ENCODE data around the gene KRT25. TPM values are rescaled to one million over a fixed set of nuclear protein-coding genes. Genes with fewer than 3 reads are reported as not detected.
"Not testable (repeated sequence)": the region's sequence is repeated elsewhere in the genome, so short reads cannot be mapped to it uniquely, and the experiment has no call there.

KRT25 gene
- total RNA-seq, 1 donor from 2014 or later, result not detected

DNA sequence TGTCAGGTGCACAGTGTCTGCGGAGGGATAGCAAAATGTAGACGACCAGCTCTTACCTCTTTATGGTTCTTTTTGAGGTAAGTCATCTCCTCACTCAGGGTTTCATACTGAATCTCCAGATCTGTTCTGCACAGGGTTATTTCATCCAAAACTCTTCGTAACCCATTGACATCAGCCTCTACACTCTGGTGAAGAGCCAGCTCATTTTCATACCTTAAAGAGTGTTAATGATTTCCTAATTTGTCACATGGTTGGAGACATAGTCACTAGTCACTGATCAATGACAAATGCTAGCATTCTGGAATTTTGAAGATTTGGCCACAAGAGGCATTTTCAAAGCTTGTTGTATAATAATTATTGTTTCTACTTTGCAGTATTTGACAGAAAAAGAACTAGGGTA lies 1.3 kb downstream of the KRT25 start:
- DNase-seq, result no peak

- no peak for DNase-seq
Observed at GRCh38 chr17:40751065-40751464, 4.1 kb downstream of the KRT25 start.

DNA sequence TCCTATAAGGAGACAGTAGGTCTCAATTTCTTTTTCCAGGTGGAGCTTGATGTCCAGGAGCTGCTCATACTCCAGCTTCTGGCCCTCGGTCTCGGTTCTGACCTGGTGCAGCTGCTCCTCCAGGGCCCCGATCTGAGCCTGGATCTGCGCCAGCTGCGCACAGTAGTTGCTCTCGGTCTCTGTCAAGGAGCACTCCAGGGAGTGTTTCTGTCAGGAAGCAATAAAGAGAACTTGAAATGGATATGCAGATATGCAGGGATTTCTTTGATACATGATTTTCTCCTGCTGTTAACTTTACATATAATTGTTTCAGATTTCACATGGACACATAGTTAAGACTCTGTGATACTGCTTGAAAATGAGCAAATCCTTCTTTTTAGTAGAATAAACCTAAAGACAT lies 4.7 kb downstream of the KRT25 start:
- no peak for DNase-seq

DNA sequence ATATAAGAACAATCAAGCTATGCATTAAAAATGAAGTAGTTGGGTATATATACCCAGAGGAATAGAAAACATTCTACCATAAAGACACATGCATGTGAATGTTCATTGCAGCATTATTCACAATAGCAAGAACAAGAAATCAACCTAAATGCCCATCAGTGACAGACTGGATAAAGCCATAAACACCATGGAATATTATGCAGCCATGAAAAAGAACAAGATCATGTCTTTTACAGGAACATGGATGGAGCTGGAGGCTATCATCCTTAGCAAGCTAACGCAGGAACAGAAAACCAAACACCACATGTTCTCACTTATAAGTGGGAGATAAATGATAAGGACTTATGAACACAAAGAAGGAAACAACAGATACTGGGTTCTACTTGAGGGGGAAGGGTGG lies 6.5 kb downstream of the KRT25 start:
- not testable (repeated sequence) for DNase-seq

GRCh38 chr17:40738553-40738952 lies 16.6 kb downstream of the KRT25 start:
- DNase-seq, result no peak

DNA sequence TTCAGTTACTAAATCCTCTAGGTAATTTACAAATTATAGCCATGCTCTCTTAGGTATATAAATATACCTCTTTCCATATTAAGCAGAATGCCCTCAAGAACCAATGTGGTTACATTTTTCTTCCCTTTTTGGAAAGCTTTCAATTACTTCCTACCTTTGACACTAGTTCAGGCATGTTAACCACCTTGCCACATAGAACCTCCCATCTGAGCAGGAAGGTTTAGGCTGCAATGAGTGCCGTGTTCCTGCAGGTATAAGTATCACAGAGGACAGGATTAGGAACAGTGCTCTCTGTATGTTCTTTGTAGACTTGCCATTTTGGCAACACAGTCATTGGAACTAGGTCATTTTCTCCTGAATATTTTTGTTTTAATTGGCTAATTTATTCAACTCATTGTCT lies 20.1 kb downstream of the KRT25 start:
- DNase-seq, result no peak

GRCh38 chr17:40734018-40734417 lies 21.1 kb downstream of the KRT25 start:
- DNase-seq, result no peak

GRCh38 chr17:40730970-40731369 lies 24.2 kb downstream of the KRT25 start:
- DNase-seq, result no peak

DNA sequence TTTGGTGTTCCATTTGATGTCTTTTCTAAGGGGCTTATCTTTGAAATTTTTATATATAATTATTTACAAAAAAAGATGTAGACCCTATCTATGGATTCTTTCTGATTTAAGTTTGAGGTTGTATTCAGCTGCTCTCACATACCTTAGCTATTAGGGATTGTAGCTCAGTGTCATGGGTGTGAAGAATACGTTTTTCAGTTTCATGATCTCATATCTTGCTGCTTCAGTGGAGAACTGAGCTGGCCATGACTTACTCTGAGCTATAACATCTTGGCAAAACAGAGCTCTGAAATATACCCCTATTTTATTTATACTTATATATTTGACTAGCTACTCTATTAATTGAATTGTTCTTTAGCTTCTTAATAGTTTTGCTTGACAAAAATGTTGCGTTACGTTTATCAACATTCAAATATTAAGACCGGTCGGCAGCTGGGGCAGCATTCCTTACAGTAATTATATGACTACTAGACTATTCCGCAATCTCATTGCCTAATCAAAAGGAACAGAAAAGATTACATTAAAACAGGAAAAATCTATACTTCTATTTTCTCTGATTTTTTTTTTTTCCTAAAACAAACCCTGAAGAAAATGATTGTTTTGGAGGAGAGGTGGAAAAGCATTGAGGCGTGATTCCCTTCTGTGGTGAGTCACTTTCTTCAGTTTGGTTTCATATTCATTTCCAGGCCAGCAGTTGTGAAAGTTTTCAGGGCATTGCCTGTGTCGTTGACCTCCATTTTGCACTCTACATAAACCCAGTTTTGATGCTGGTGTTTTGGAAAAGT lies 27.5 kb downstream of the KRT25 start:
- DNase-seq, result no peak

GRCh38 chr17:40726919-40727318 lies 28.2 kb downstream of the KRT25 start:
- DNase-seq, result peak; percentile 35

GRCh38 chr17:40724656-40725055 lies 30.5 kb downstream of the KRT25 start:
- DNase-seq, result no peak

DNA sequence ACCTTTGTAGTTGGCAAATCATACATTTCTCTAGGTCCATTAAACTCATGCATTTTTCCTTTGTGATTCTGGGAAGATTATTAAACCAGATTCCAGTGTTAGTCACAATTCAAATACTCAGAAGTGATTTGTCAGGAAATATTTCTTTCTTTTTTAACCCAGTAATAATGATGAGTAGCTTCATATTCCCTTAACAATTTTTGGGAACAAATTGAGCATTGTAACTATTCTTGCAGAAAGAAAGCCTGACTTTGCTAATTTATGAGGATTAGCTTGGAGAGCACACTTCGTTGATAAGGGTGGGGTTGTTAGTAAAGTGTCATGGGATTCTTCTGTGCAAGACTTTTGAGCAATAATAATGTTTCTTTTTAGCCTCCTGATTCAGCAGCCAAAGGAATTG lies 32.9 kb downstream of the KRT25 start:
- DNase-seq, result no peak

DNA sequence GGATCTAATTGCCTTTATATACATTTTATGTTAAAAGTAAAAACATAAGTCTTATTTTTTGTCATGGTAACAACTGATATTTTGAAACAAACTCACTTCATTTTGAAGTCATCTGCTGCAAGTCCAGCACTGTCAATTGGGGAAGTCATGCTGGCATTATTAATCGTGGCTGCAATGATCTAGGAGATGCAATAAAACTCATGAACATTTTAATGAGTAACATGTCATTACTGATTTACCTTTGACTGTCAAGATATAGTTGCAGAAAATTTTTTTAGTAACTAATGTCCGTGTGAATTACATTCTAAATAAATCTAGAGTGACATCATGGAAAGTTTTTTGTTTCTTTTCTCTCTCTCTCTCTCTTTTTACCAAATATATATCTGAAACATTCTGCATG lies 34.2 kb downstream of the KRT25 start:
- DNase-seq, result no peak

GRCh38 chr17:40718930-40719329 lies 36.2 kb downstream of the KRT25 start:
- DNase-seq, result no peak

GRCh38 chr17:40717776-40718175 lies 37.4 kb downstream of the KRT25 start:
- DNase-seq, result no peak

- DNase-seq, result peak; percentile 5
Observed at GRCh38 chr17:40714473-40714872, 40.7 kb downstream of the KRT25 start.

DNA sequence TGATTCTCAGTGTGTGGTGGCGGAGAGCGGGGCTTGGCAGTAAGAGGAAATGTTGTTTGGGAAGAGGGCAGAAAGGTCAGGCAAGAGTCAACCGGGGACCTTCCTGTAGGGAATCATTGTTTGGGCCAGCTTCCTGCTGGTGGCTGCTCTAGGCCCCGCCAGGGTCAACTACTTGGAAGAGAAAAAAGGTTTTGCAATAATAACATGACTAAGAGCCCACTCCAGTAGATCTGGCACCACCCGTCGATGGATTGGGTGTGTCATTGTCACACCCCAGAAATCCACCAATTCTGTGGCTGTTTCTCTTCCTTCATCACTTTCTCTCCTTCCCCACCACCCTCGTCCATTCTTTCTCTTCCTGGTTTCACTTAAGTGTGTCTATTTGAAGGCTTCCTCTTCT lies 47.4 kb downstream of the KRT25 start:
- DNase-seq, result peak; percentile 82

DNA sequence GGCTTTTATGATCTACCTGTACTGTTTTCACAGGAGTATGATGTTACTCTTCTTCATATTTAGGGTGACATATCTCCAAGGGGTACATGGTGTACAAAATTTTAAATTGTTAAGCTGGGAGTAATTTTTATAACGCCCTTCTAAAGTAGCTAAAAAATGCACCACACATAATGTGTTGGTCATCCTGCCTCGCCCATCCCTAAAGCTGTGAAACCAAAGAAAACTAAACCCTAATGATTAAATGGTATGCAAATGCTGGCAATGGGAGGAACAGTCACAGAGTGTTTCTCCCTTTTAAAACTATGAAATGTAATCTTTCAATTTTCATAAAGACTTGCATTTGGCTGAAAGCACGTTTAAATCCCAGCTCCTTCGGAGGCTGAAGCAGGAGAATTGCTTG lies 49.5 kb downstream of the KRT25 start:
- no peak for DNase-seq

GRCh38 chr17:40703652-40704051 lies 51.5 kb downstream of the KRT25 start, which contains the start of gene KRT24:
Gene KRT24 (minus strand): TSS chr17:40703752. CDS start chr17:40703693, 59 bp downstream.
- DNase-seq, result no peak

GRCh38 chr17:40702271-40702670 lies 52.9 kb downstream of the KRT25 start:
- no peak for DNase-seq

- DNase-seq, result no peak
Observed at GRCh38 chr17:40699853-40700252, 55.3 kb downstream of the KRT25 start.

DNA sequence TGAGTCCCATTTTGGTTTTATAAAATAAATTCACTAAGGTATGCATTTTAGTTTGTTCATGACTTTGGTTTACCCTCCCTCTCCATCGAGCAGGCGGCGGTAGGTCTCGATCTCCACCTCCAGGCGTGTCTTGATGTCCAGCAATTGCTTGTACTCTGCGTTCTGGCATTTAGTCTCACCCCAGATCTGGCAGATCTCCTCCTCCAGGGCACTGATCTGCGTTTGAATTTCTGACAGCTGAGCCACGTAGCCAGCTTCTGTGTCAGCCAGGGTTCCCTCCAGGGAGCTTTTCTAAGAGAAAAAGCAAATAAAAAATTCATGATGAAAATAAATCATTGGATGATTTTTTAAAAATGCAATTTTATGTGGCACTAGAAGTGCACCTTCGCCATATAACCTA lies 55.8 kb downstream of the KRT25 start:
- DNase-seq, result no peak
